ENCODE results near the gene CRYZ.

The CRYZ gene

DNA sequence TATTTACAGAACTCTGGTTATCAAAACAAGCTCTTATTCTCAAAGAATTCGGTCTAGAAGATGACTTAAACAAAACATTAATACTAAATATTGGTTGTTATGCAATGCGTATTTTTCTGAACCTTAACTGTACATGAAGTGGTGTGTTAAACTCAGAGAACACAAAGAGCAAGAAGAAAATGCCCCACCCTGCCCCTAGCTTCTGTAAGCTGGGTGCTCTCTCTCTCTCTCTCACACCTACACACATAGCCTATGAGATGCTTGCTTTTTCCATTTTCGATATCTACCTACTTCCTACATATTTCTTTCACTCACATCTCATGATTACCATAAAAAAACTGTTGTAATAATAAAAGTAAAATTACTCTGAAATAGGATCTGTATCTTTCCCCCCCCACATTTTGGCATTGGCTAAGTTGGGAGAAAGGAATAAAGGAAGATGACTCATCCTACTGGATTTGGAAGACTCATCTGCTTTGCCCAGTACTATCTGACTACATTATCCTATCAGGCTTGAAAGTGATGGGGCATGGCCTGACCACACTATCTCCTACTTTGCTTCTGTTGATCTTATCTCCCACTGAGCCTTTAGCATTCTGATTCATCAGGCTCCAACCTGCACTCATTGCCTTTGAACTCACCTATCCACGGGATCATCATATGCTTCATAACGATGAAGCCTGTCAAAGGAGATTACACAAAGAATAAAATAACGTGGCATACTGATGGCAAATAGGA is 2.9 kb downstream of the CRYZ start:
- no peak for DNase-seq

DNA sequence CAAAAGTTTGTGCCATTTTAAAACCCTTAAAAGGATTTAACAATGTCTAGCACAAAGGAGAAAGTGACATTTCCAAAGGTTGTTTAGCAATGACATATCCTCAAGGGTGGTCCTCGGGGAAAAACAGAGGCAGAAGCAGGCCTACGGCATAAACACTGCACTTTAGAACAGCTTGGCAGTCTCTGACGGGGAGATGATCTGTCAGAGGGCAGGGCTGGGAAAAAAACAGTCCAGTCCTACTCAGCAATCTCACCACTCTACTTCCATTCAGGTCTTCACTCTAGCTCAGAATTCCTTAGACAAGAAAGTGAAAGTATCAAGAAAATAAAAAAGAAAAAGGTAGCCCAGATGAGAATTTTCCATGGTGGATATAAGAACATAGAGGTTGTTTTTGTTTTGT is 4.1 kb downstream of the CRYZ start:
- no peak for DNase-seq

GRCh38 chr1:74726063-74726462 is 6.8 kb downstream of the CRYZ start:
- no peak for DNase-seq

DNA sequence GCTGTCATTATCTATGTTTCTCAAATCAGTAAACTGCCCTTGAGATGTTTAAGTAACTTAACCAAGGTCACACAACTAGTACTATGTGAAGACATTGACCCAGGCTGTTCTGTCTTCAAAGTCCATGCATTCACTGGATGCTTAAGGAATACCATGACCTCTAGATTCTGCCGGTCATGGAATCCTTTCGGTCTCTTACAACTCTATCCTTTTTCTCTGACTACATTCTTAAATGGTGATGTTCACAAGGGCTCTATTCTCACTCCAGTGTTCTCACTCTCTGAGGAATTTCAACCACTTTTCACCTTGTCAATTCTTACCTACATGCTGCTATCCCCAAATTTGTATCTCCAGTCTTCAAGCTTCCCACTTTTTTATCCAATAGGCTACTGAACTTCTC is 15.2 kb downstream of the CRYZ start:
- DNase-seq, result no peak

- no peak for DNase-seq
These were observed 16.0 kb downstream of the CRYZ start for GRCh38 chr1:74716822-74717221.

DNA sequence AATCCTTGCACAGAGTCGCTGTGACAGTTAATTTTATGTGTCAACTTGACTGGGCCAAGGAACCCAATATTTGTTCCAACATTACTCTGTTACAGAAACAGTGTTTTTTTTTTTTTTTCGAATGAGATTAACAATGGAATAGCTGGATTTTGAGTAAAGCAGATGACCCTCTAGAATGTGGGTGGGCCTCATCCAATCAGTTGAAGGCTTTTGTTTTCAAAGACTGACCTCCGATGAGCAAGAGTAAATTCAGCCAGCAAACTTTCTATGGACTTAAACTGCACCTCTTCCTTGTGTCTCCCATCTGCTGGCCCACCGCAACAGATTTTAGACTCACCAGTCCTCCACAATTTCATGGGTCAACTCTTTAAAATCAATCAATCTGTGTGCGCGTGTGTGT is 17.0 kb downstream of the CRYZ start:
- no peak for DNase-seq

DNA sequence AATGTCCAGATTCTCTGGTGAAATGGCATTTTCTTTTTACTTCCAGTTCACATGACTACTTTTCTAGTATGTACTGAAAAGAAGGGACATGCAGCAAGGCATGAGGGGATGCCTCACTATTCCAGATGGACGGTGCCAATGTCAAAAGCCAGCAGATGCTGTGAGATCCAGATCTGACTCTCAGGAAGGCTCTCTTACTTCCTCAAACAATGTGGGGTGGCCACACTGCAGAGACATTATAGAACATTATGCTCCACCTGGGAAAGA is 17.7 kb downstream of the CRYZ start:
- no peak for DNase-seq

GRCh38 chr1:74714429-74715235 is 18.2 kb downstream of the CRYZ start:
- no peak for DNase-seq

- DNase-seq, result no peak
These were observed 19.0 kb downstream of the CRYZ start for GRCh38 chr1:74713849-74714248.

DNA sequence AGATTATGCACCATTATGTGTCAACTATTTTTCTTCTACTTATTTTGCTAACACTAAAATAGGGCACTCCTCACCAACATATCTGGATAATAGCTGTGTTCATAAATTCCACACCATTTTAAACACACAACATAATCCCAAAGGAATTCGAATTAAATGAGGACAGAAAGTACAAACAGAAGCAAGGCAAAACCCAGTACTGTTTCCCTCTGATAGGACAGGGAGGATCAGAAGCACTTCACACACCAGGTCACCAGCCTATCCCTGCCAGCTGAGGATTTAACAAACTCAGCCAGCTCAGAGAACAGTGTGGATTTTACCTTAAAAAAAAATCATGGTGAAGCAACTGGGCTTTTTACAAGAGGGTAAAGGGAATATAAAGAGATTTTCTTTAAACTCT is 20.0 kb downstream of the CRYZ start:
- no peak for DNase-seq

- DNase-seq, result no peak
These were observed 29.3 kb downstream of the CRYZ start for GRCh38 chr1:74703386-74704182.

DNA sequence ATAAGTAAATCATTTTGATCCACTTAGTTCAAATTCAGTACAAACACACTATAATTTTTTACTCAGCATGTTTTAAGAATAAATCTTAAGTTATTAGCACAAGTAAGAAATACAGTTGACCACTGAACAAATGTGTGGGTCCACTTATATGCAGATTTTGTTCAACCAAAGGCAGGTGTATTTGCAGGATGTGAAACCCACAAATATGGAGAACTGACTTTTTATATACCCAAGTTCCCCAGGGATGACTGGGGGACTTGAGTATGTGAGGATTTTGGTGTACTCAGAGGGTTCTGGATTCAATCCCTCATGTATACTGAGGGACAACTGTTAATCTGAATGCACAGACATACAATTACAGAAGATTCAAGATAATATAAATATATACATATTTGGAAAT is 33.5 kb downstream of the CRYZ start:
- no peak for DNase-seq

DNA sequence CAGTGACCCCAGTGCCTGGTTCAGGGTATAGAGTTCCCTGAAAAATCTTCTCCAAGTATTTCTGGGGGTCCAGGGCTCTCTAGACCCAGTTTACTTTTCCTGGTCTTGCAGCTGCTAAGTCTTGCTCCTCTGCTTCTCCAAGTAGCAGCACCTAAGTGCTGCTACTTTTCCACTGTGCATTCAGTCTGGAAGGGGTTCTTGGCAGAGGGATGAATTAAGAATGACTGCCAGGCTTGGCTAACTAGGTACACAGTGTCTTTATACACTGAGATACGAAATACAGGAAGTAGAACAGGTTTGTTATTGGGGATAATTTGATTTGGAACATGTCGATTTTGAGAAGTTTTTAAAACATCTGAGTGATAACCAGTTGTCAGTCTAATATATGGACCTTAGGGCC is 35.0 kb downstream of the CRYZ start:
- DNase-seq, result no peak

GRCh38 chr1:74693473-74693872 is 39.4 kb downstream of the CRYZ start:
- DNase-seq, result no peak

DNA sequence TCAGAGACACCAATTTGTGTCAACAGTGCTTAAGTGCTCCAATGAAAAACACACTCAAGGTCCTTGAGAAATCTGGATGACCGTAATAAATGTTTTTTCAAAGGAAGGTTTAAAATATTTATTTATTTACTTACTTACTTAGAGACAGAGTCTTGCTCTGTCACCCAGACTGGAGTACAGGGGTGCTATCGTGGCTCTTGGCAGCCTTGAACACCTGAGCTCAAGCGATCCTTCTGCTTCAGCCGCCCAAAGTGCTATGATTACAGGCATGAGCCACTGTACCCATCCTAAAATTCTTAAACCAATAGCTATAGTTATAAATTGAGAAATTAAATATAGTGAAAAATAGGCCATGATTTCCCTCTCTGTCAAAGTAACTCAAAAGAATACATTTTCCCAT is 41.9 kb downstream of the CRYZ start:
- peak in 1 of 2 experiments; percentile 13 for DNase-seq

DNA sequence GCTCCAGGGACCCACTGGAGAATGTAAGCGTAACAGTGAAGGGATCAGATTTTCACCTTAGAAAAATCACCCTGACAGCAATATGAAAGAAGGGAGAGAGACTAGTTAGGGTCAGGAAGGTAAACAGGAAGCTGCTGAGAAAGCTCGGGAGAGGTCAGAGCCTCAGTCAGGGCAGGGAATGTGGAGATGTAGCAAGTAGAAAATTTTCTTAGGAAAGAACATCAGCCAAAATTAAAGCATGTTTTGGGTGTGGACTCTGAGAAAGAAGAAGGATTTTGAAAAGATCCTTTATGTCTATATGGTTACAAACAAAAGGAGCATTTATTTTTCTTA is 42.5 kb downstream of the CRYZ start:
- DNase-seq, result no peak

- DNase-seq, result peak; percentile 10 to 18
These were observed 43.1 kb downstream of the CRYZ start for GRCh38 chr1:74689621-74690363.

DNA sequence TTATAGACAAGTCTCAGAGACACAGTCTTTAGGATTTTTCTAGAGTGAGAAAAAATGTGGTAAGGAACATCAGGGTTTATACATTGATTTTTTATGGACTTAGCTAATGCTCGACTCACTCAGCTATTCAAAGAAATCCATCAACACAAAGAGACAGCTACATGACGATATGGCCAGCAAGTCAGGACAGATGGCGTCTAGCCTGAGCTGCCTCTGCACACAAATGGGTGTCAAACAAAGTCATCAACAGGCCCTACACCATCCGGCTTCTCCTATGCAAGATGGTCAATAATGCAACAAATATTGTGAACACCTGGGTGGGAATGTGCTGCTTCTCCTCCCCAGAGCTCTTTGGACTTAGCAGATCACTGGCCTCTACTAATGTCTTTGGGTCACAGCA is 45.9 kb downstream of the CRYZ start:
- DNase-seq, result no peak

DNA sequence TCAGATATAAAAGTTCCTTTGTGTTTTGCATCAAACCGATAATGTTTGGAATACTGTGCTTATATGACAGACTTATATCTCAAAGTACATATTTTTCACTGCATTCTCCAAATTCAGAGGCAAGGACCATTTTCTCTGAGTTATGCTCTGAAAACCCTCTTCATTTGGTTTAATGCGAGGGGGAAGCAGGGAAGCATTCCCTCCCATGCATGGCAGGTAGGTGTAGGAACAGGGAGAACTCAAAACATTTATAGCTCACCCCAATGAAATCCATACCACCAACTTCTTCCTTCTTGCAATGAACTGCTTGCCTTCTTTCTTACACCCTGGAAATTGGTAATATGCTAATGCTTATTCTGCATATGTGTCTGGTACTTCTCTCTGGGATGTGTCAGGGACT is 48.5 kb downstream of the CRYZ start:
- no peak for DNase-seq

- no peak for DNase-seq
These were observed 49.2 kb downstream of the CRYZ start for GRCh38 chr1:74683656-74684055.

GRCh38 chr1:74681851-74682250 is 51.0 kb downstream of the CRYZ start:
- DNase-seq, result no peak

DNA sequence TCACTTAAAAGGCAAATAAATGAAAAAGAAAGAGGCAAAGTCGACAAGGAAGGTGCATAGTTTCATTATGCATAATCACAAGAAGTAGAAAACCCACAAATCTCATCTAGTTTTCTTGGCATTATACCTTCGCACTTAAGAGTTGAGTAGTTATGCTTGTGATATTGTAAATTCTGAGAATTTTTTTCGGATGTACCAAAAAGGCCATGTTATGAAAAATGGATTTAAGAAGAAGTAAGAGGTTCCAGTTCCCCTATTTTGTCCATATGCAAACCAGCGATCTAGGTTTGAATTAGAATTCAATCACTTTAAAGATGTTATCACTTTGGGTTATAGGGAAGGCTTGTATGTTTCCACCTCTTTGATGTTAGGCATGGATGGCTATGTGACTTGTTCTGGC is 51.4 kb downstream of the CRYZ start:
- DNase-seq, result no peak

DNA sequence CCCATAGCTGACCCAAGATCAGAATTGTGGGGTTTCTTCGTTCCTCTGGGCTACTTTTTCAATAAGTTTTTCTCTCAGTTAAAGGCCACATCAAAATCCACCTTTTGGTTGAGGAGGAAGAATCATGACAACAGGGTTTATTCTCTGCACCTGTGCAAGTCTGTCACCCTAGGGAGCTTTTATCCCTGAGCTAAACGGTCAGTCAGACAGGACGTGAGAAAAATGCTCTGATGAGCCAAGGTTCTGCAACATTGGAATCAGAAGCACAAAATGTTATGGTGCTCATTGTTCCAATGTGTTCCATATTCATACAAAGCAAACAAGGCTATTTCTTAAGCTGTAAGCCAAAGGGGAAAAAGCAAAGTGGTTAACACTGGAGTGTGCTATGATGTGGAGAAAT is 51.8 kb downstream of the CRYZ start:
- peak; percentile 50 to 65 for DNase-seq
